ENCODE measurements around the gene ZC3H13.
"Not testable (repeated sequence)": the region's sequence is repeated elsewhere in the genome, so short reads cannot be mapped to it uniquely, and the experiment has no call there.

The ZC3H13 gene

DNA sequence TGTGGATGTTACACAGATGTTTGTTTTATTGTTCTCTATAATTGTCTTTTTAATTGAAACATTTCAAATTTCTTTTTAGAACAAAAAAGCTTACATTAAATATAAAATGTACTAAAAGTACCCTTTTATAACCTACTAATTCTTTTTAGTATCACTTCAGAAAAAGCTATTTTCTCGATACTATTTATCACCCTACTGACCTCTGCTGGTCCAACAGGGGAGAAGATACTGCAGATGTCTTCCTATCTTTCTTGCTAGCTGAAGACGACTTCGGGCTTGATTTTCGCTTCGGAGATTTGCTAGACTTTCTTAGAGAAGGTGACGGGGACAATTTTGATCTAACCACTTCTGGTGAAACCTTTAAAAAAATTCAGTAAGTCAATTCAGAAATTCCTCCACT, 42.4 kb downstream of the ZC3H13 start:
- no peak for DNase-seq (ENCODE audit: low read depth)

GRCh38 chr13:46008631-46009030, 43.9 kb downstream of the ZC3H13 start:
- DNase-seq (ENCODE audit: low read depth) = no peak

- no peak for DNase-seq (ENCODE audit: low read depth)
These were observed 45.7 kb downstream of the ZC3H13 start for GRCh38 chr13:46006688-46007452.

GRCh38 chr13:46004491-46004890, 48.1 kb downstream of the ZC3H13 start:
- no peak for DNase-seq (ENCODE audit: low read depth)

- no peak for DNase-seq (ENCODE audit: low read depth)
These were observed 55.9 kb downstream of the ZC3H13 start for GRCh38 chr13:45996631-45997030.

- no peak for DNase-seq (ENCODE audit: low read depth)
These were observed 57.3 kb downstream of the ZC3H13 start for GRCh38 chr13:45995245-45995644.

DNA sequence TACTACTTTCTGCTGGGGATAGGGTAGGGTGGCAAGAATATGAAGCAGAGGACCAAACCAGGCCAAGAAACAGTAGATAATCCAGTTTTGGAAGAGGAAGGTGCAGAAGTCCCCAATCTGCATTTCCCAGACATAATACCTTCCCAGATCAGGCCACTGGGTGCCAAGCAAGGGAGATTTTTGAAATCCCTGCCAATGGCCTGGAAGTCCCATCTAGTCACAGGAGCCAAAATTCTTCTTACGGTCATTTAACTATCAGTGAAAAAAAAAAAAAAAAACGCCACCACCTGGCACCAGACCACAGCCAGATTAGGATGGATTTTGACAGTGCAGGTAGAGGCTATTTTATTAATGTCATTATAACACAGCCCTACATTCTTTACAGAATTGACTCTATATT, 57.8 kb downstream of the ZC3H13 start:
- no peak for DNase-seq (ENCODE audit: low read depth)

DNA sequence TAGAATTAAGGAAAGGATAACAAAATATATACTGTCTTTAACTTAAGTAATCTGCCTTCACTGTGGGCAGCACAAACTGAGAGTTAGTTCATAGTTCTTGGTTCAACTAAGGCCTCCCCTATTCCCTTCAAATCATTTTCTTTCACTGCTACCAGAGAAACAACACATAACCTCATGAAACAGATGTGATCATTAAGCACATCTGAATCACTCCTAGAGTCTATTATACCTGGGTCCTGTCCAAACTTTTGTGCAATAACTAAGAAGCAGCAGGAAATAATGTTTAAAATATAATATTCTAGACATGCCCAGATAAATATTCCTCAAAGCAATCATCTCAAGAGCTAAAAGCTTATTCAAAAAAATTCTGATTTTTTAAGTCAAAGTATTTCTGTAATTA, 62.9 kb downstream of the ZC3H13 start:
- no peak for DNase-seq (ENCODE audit: low read depth)

GRCh38 chr13:45981127-45981526, 71.4 kb downstream of the ZC3H13 start:
- not testable (repeated sequence) for DNase-seq (ENCODE audit: low read depth)

- no peak for DNase-seq (ENCODE audit: low read depth)
These were observed 77.2 kb downstream of the ZC3H13 start for GRCh38 chr13:45975337-45975736.

GRCh38 chr13:45974500-45974899, 78.0 kb downstream of the ZC3H13 start:
- DNase-seq (ENCODE audit: low read depth) = no peak

DNA sequence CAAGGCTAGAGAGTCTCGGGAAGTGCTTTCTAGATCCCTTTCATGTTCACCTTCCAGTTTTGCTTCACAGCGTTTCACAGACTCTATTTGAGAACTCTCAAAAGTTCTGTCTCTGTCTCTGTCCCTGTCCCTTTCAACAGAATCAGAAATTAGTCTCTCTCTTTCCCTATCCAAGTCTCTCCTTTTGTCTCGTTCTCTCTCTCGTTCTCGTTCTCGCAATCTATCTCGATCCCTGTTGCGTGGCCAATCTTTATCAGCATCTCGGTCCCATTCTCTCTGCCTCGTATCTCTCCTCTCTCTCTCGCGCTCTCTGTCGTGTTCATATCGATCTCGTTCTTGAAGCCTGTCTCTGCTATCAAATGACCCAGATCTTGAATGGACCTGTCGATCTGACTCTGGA, 85.0 kb downstream of the ZC3H13 start:
- no peak for DNase-seq (ENCODE audit: low read depth)

GRCh38 chr13:45966715-45967114, 85.8 kb downstream of the ZC3H13 start:
- DNase-seq (ENCODE audit: low read depth) = no peak

DNA sequence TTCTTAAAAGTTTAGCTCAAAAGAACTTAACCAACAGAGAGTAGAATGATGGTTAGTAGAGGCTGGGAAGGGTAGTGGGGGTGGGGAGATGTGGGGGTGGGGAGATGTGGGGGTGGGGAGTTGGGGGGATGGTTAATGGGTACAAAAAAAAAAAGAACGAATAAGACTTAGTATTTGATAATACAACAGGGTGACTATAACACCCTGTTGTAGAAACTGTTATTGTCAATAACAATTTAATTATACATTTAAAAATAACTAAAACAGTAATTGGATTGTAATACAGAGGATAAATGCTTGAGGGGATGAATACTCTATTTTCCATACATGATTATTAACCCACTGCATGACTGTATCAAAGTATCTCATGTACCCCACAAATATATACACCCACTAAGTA, 91.1 kb downstream of the ZC3H13 start:
- no peak for DNase-seq (ENCODE audit: low read depth)

DNA sequence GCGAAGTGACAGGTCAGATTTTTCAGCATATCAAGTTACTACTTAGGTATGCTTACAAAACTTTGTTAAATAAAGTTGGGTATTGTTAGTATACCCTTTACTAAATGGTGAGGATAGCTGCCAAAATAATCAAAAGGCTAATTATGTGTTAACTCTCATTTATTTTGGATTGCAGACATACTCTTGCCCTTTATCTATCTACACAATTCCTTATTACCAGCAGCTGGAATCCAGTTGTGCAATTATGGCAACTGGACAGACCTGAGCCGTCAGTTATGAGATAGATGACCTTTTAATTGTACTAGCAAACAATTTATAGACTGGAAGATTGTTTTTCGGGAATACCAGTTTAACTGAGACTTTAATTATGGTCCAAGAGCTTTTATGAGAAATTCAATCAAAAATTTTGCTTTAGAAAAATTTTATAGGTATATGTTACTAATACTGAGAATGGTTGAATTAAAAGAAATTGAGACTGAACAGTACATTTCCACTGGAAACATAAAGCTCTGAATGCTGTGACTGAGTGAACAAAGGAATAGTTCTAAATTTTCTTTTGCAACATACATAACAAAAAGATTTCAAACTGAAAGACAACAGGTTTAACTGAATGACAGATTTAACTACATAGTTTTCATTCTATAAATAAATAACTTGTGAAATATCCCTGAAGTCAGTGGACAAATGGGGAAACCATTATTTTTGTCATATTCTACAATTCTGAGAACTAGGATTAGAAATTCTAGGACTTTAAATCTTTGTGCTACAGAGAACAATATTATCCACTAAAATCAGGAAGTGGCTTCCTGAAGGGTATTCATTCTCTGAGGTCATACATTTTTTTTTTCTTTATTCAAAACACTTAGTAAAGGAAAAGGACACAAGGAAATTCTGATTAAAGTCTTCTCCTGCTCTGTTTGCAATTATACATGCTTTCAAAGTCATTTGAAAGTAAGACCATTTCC, 97.4 kb downstream of the ZC3H13 start:
- no peak for DNase-seq (ENCODE audit: low read depth)

- no peak for DNase-seq (ENCODE audit: low read depth)
These were observed 99.5 kb downstream of the ZC3H13 start for GRCh38 chr13:45953082-45953481.

- no peak for DNase-seq (ENCODE audit: low read depth)
These were observed 100.8 kb downstream of the ZC3H13 start for GRCh38 chr13:45951724-45952123.

GRCh38 chr13:45951166-45951565, 101.4 kb downstream of the ZC3H13 start:
- no peak for DNase-seq (ENCODE audit: low read depth)

- no peak for DNase-seq (ENCODE audit: low read depth)
These were observed 102.1 kb downstream of the ZC3H13 start for GRCh38 chr13:45950386-45951000.

GRCh38 chr13:45949161-45949560, 103.4 kb downstream of the ZC3H13 start:
- DNase-seq (ENCODE audit: low read depth) = no peak

DNA sequence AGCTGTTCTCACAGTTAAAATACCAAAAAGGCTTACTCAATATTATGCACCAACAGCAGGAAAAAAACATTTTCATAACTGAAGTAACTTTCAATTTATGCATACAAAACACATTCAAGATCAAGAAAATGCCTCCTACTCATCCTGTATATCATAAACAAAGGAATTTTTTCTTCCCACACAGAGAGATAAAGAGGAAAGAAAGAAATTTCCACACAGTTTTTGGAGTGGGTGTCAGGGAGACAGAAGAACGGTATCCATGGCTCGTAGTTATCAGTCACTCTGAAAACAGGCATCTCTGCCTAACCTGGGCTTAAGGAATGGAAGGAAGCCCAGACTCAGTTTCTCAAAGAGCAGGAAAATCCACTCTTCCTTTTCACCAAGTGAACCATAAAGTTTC, 108.6 kb downstream of the ZC3H13 start:
- DNase-seq (ENCODE audit: low read depth) = no peak

DNA sequence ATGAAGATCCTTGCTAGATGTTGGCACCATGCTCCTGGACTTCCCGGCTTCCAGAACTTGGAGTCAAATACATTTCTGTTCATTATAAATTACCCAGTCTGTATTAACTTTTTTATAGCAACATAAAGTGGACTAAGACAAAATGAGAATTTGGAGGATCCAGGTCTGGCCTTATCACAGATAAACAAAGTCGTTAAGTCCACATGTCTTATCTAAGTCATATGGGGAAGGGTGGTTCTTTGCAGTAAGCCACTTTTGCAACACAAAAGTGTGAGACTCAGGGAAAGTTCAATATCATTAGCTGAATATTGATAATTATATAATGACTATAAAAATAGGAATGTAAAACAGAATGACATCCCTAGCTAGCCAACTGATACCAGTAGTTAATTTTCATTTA, 109.4 kb downstream of the ZC3H13 start:
- no peak for DNase-seq (ENCODE audit: low read depth)

- DNase-seq (ENCODE audit: low read depth) = no peak
These were observed 111.3 kb downstream of the ZC3H13 start for GRCh38 chr13:45941261-45941660.

Measured in stimulated activated CD8-positive, alpha-beta memory T cell treated with anti-CD3 and anti-CD28 coated beads, Interleukin-7, amount 100 ng/mL, for 24 hours (primary cell).